RWPE2 (cell line): Measurements from ENCODE around the gene ZBP1.
"Not testable (repeated sequence)": the region's sequence is repeated elsewhere in the genome, so short reads cannot be mapped to it uniquely, and the experiment has no call there.

Experiments
- ATAC-seq: fragments of 200-7000 bp; cut with Tn5 transposase; 3 replicates; pipeline ENCODE4 v1.9.1; 2021; ENCODE audit warnings: low read depth
- DNase-seq: peaks from one replicate; pipeline ENCODE4 v3.0.0-alpha.2; 2020; ENCODE audit warnings: low spot score
- H3K27ac ChIP-seq: fragments of 450-650 bp; 2 replicates; pipeline ENCODE4 v1.5.1; 2017; ENCODE audit warnings: mild to moderate bottlenecking; ENCODE audit not compliant: poor library complexity, severe bottlenecking
- H3K27me3 ChIP-seq: fragments of 250-450 bp; sonication (Bioruptor Pico); 2 replicates; pipeline ENCODE4 v1.5.1; 2021; ENCODE audit warnings: mild to moderate bottlenecking, moderate library complexity; ENCODE audit not compliant: insufficient read depth, poor library complexity, severe bottlenecking
- H3K36me3 ChIP-seq: fragments of 250-450 bp; sonication (Bioruptor Pico); 2 replicates; pipeline ENCODE4 v1.5.1; 2020; ENCODE audit warnings: low read depth, mild to moderate bottlenecking, moderate library complexity
- H3K4me1 ChIP-seq: fragments of 250-450 bp; sonication (Bioruptor Pico); 2 replicates; pipeline ENCODE4 v1.5.1; 2021; ENCODE audit warnings: mild to moderate bottlenecking, moderate library complexity; ENCODE audit not compliant: insufficient read depth, poor library complexity, severe bottlenecking
- H3K4me3 ChIP-seq: fragments of 250-450 bp; sonication (Bioruptor Pico); 2 replicates; pipeline ENCODE4 v1.5.1; 2021; ENCODE audit warnings: mild to moderate bottlenecking, moderate library complexity; ENCODE audit not compliant: severe bottlenecking
- H3K9me3 ChIP-seq: fragments of 250-450 bp; sonication (Bioruptor Pico); 2 replicates; pipeline ENCODE4 v1.5.1; 2021; ENCODE audit warnings: mild to moderate bottlenecking, moderate library complexity; ENCODE audit not compliant: severe bottlenecking
- TF ChIP-seq, protein P1 (sequence below): fragments of 450-650 bp; IDR thresholded peaks from one replicate; pipeline ENCODE4 v1.5.1; 2017; ENCODE audit warnings: mild to moderate bottlenecking, moderate library complexity; ENCODE audit not compliant: poor library complexity, severe bottlenecking

ZBP1 gene

DNA sequence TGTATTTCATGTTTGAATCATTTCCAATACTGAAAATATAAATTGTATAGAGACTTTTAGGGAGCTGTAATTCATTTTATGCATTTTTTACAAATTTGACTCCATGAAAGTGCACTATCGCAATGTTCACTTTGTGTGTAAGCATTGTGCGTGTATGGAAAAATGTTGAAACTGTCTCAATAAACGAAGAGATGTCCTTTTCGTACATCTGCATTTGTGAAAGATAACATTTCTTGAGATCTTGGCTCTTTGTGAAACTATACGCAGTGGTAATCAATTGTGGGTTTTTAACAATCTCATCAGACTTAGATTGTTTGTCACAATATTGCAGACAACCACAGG is 18.6 kb upstream of the ZBP1 start:
- H3K4me1 ChIP-seq: peaks cover 3% of the 10 kb centered on the region
- TF ChIP-seq, protein P1, sequence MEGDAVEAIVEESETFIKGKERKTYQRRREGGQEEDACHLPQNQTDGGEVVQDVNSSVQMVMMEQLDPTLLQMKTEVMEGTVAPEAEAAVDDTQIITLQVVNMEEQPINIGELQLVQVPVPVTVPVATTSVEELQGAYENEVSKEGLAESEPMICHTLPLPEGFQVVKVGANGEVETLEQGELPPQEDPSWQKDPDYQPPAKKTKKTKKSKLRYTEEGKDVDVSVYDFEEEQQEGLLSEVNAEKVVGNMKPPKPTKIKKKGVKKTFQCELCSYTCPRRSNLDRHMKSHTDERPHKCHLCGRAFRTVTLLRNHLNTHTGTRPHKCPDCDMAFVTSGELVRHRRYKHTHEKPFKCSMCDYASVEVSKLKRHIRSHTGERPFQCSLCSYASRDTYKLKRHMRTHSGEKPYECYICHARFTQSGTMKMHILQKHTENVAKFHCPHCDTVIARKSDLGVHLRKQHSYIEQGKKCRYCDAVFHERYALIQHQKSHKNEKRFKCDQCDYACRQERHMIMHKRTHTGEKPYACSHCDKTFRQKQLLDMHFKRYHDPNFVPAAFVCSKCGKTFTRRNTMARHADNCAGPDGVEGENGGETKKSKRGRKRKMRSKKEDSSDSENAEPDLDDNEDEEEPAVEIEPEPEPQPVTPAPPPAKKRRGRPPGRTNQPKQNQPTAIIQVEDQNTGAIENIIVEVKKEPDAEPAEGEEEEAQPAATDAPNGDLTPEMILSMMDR: no peak
- no peaks in the 10 kb centered on the region for H3K36me3 ChIP-seq
- ATAC-seq (no peak), DNase-seq (no peak)
- H3K27me3 ChIP-seq: peaks cover 9% of the 10 kb centered on the region
- H3K9me3 ChIP-seq: peaks cover 10% of the 10 kb centered on the region
- H3K4me3 ChIP-seq: no peak overlapping the region
- H3K27ac ChIP-seq: no peak overlapping the region

- Histone ChIP-seq H3K4me1 (peaks cover 3% of the 10 kb centered on the region), H3K9me3 (peaks cover 10% of the 10 kb centered on the region), H3K27me3 (peaks cover 9% of the 10 kb centered on the region), H3K36me3 (no peaks in the 10 kb centered on the region), H3K27ac (no peak overlapping the region), H3K4me3 (no peak overlapping the region)
- ATAC-seq (peak; percentile 80), DNase-seq (no peak)
- TF ChIP-seq, protein P1: no peak
These were observed 18.1 kb upstream of the ZBP1 start for GRCh38 chr20:57638173-57638894.

DNA sequence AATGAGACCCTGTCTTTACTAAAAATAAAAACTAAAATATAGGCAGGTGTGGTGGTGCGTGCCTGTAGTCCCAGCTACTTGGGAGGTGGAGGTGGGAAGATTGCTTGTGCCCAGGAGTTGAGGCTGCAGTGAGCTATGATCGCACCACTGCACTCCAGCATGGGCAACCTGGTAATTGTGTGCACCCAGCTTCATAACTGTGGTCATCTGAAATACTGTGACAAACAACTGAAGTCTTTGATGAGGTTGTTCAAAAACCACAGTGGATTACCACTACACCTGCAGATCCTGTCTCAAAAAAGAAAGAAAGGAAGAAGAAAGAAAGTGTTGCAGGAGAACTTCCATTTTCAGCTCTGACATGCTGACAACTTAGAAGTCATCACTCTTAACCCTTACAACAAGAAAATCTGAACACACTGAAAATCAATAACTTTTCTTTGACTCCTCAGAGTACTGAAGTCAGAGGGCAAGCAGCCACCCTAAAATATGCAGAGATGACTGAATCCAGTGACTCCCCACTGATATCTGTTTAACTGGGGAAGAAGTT is 13.8 kb upstream of the ZBP1 start:
- H3K4me3 ChIP-seq: no peak overlapping the region
- DNase-seq (no peak), ATAC-seq (no peak)
- peaks cover 10% of the 10 kb centered on the region for H3K9me3 ChIP-seq
- no peak overlapping the region for H3K27ac ChIP-seq
- H3K36me3 ChIP-seq: no peaks in the 10 kb centered on the region
- peaks cover 3% of the 10 kb centered on the region for H3K4me1 ChIP-seq
- peaks cover 5% of the 10 kb centered on the region for H3K27me3 ChIP-seq
- TF ChIP-seq, protein P1: no peak

GRCh38 chr20:57632286-57632685 is 12.1 kb upstream of the ZBP1 start:
- H3K27me3 ChIP-seq: peaks cover under 1% of the 10 kb centered on the region
- H3K36me3 ChIP-seq: no peaks in the 10 kb centered on the region
- TF ChIP-seq, protein P1: no peak
- DNase-seq (no peak), ATAC-seq (no peak)
- H3K27ac ChIP-seq: no peak overlapping the region
- H3K4me1 ChIP-seq: peaks cover 9% of the 10 kb centered on the region
- peaks cover 8% of the 10 kb centered on the region for H3K9me3 ChIP-seq
- no peak overlapping the region for H3K4me3 ChIP-seq

GRCh38 chr20:57630061-57630460 is 9.8 kb upstream of the ZBP1 start:
- DNase-seq (no peak), ATAC-seq (no peak)
- no peaks in the 10 kb centered on the region for H3K27me3 ChIP-seq
- peaks cover 5% of the 10 kb centered on the region for H3K9me3 ChIP-seq
- no peak overlapping the region for H3K4me3 ChIP-seq
- no peak overlapping the region for H3K27ac ChIP-seq
- no peaks in the 10 kb centered on the region for H3K36me3 ChIP-seq
- H3K4me1 ChIP-seq: peaks cover 9% of the 10 kb centered on the region
- TF ChIP-seq, protein P1: no peak

- not testable (repeated sequence) for H3K9me3 ChIP-seq, DNase-seq
These were observed 9.3 kb upstream of the ZBP1 start for GRCh38 chr20:57629491-57629901.

DNA sequence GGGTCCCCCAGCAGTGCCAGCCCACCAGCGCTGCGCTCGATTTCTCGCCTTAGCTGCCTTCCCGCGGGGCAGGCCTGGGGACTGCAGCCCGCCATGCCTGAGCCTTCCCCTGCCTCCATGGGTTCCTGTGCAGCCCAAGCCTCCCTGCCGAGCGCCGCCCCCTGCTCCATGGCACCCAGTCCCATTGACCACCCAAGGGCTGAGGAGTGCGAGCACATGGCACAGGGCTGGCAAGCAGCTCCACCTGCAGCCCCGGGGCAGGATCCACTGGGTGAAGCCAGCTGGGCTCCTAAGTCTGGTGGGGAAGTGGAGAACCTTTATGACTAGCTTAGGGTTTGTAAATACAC is 8.7 kb upstream of the ZBP1 start:
- not testable (repeated sequence) for H3K9me3 ChIP-seq, H3K36me3 ChIP-seq, H3K27me3 ChIP-seq, H3K4me1 ChIP-seq, ATAC-seq, H3K27ac ChIP-seq, H3K4me3 ChIP-seq
- peak; percentile 72 for DNase-seq

More at GRCh38 chr20:57629491-57629901, 9.3 kb upstream of the ZBP1 start:
- not testable (repeated sequence) for H3K36me3 ChIP-seq, H3K4me3 ChIP-seq, ATAC-seq, H3K27ac ChIP-seq, H3K27me3 ChIP-seq, H3K4me1 ChIP-seq
